ENCODE data around the gene TMEM163.

TMEM163 gene

GRCh38 chr2:134445116-134445515 is 273.7 kb downstream of the TMEM163 start:
- H3K4me3 ChIP-seq (ENCODE audit: low read depth, low read length) = no peak overlapping the region
- DNase-seq (ENCODE audit: low read depth) = no peak
- TF ChIP-seq CTCF (IDR thresholded peaks at IDR 0.05; ENCODE audit: control insufficient read depth, extremely low read depth, insufficient read depth) = no peak

- DNase-seq (ENCODE audit: low read depth) = no peak
- no peak for TF ChIP-seq CTCF (IDR thresholded peaks at IDR 0.05; ENCODE audit: control insufficient read depth, extremely low read depth, insufficient read depth)
- H3K4me3 ChIP-seq (ENCODE audit: low read depth, low read length) = no peak overlapping the region
Measured at GRCh38 chr2:134443814-134444480, 274.9 kb downstream of the TMEM163 start.

- H3K4me3 ChIP-seq (ENCODE audit: low read depth, low read length) = no peak overlapping the region
- DNase-seq (ENCODE audit: low read depth) = no peak
- TF ChIP-seq CTCF (IDR thresholded peaks at IDR 0.05; ENCODE audit: control insufficient read depth, extremely low read depth, insufficient read depth) = no peak
Measured at GRCh38 chr2:134441153-134441863, 277.5 kb downstream of the TMEM163 start.

- no peak overlapping the region for H3K4me3 ChIP-seq (ENCODE audit: low read depth, low read length)
- TF ChIP-seq CTCF (IDR thresholded peaks at IDR 0.05; ENCODE audit: control insufficient read depth, extremely low read depth, insufficient read depth) = no peak
- no peak for DNase-seq (ENCODE audit: low read depth)
Measured at GRCh38 chr2:134440336-134440909, 278.4 kb downstream of the TMEM163 start.

GRCh38 chr2:134438371-134438770 is 280.4 kb downstream of the TMEM163 start:
- TF ChIP-seq CTCF (IDR thresholded peaks at IDR 0.05; ENCODE audit: control insufficient read depth, extremely low read depth, insufficient read depth) = no peak
- DNase-seq (ENCODE audit: low read depth) = no peak
- no peak overlapping the region for H3K4me3 ChIP-seq (ENCODE audit: low read depth, low read length)

GRCh38 chr2:134436706-134437105 is 282.1 kb downstream of the TMEM163 start:
- H3K4me3 ChIP-seq (ENCODE audit: low read depth, low read length) = no peak overlapping the region
- DNase-seq (ENCODE audit: low read depth) = no peak
- TF ChIP-seq CTCF (IDR thresholded peaks at IDR 0.05; ENCODE audit: control insufficient read depth, extremely low read depth, insufficient read depth) = no peak

All from LNCaP clone FGC (cell line).